Fibroblast of skin of right quadriceps (primary cell): ENCODE results near the gene SF3B2.

Experiments used
- DNase-seq: peaks from one replicate; pipeline ENCODE4 v3.0.0-alpha.2; 2013

Gene SF3B2

DNA sequence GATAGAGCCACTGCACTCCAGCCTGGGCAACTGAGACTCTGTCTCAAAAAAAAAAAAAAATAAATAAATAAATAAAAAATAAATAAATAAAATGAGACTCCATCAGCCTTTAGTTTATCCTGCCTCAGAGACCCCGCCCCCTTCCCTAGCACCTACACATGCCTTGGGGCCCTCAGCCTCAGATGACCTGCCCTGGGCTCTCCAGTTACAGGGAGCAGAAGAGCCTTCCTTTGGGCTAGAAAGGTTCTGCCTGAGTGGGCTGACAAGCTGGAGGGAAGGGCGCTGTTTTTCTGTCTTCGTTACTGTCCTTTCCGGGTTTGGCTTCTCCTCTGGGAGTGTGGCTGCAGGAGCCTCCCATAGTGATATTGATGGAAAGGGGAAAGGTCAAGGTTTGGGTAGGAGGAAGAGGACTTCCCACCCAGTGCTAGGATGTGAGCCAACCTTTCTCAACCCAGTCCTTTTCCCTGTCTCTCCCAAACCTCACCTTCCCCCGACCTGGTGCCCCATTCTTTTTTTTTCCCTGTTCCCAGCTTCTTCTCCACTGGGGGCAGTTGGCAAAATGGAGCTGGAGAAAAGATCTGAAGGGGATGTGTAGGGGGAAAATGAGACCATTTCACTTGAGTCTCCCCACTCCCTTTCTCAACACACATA lies 1.5 kb upstream of the SF3B2 start:
- DNase-seq = no peak

GRCh38 chr11:66051371-66051765 lies 796 bp upstream of the SF3B2 start:
- DNase-seq = no peak

- DNase-seq = no peak
Measured at GRCh38 chr11:66052664-66052982, 459 bp downstream of the SF3B2 start.

GRCh38 chr11:66055021-66055420 lies 2.9 kb downstream of the SF3B2 start:
- no peak for DNase-seq

DNA sequence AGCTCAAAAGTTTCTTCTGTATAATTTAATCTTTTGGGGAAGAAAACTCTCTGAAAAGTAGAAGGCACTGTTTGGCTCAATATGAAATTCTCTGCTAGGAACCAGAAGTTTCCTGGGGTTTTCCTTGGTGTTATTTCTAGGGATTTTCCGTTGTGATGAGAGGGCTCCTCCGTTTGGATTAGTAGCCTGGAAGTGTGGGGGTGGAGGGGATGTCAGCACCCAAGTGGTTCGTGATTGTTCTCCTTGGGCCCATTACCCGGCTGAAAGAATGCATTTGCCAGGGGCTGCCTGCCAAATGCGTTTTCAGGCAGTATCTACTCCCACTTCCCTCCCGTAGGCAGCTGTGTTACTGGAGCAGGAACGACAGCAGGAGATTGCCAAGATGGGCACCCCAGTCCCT lies 4.3 kb downstream of the SF3B2 start:
- DNase-seq = no peak

DNA sequence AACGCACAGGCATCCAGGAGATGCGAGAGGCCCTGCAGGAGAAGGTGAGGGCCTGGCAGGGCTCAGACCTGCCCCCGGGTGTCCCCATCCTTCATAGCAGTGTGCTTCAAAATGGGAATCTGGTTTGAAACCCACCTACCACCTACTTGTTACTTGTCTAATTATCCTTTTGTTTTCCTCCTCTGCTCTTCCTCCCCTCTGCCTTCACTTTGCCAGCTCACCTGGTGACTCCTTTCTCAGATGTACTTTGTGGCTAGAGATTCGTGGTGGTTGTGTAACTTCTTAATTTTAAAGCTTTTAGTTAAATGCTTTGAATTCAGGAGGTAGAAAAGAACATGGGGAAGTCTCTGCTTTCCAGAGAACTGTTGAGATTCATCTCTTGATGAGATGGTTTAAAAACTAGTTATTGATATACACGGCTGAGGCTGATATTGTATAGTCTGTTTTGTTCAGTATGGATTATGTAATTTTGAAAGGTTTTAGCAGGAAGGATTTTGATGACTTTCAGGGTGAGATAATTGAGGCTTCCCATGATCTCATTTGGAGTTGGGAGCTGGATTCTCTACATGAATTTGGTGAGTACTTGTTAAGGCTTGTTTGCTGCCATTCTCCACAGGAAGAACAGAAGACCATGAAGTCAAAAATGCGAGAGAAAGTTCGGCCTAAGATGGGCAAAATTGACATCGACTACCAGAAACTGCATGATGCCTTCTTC lies 8.0 kb downstream of the SF3B2 start:
- DNase-seq = no peak

GRCh38 chr11:66061268-66061667 lies 9.1 kb downstream of the SF3B2 start:
- no peak for DNase-seq

GRCh38 chr11:66062408-66062807 lies 10.2 kb downstream of the SF3B2 start:
- no peak for DNase-seq

- no peak for DNase-seq
Measured at GRCh38 chr11:66063900-66064299, 11.7 kb downstream of the SF3B2 start.

GRCh38 chr11:66064571-66064970 lies 12.4 kb downstream of the SF3B2 start:
- no peak for DNase-seq

DNA sequence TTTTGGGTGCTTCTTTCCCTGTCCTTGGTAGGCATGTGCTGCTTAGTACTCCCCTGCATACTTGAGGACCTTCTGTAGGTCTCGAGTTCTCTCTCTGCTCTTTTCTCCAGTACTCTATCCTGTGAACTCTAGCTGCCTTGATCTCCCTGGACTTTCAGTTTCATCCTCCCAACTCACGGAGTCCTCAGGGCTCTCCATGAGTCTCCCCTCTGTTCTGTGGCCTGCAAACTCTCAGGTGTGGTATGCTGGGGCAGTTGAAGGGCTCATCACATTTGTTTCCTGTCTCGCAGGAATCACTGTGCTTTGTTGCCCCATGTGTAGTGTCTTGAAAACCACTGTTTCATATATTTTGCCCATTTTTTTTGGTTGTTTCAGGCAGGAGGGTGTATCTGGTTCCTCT lies 14.6 kb downstream of the SF3B2 start:
- no peak for DNase-seq

- DNase-seq = no peak
Measured at GRCh38 chr11:66067640-66068039, 15.5 kb downstream of the SF3B2 start.

DNA sequence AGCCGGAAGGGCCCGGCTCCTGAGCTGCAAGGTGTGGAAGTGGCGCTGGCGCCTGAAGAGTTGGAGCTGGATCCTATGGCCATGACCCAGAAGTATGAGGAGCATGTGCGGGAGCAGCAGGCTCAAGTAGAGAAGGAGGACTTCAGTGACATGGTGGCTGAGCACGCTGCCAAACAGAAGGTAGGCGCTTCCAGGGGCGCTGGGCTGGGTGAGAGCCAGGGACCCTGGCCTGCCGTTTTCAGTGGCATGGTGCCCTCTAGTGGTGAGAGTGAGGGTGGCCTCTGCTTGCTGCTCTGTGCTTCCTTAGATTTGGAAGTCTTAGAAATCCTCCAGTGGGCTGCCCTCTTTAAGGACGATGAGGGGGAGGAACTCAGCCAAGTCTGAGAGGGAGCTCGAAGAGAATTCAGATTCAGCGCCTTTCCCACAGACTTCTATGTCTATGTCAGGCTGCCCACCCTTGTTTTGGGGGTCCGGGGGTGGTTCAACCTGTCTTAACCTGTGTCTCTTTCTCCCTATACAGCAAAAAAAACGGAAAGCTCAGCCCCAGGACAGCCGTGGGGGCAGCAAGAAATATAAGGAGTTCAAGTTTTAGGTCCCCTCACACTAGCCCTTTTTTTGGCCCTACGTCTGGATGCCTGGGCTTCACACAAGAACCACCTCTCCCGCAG lies 16.1 kb downstream of the SF3B2 start:
- peak; percentile 64 for DNase-seq

DNA sequence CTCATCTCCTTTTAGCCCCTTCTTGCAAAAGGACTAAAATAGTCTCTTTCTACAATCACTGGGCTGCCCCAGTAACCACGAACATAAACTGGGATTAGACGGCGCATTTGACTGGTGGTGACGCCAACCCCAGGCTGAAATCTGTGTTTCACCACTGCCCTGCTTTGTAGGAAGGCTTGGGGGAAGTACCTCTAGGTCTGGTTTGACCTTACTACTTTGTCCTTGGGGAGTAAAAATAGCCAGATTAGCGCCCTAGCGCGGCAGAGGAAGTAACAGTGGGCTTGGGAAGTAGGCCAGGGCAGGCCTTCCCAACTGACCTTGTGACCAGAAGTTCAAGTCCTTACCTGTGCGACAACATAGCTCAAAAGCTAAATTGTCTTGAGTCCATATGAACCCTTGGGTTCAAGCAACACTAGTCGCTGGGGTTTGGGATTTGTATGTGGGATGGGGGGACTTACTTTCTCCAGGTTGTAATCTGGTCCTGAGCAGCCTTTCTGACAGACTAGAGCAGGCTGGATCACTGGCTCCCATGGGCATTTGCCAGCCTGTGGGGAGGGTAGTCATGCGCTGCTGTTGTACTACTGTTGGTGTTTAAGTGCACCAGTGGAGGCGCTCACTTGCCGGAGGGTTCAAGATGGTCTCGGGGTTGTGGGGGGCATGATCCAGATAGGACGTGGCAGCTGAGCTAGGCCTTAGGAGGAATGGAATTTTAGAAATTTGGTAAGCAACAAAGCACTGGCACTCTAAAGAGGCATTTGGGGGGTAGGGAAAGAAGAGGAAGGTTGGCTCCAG lies 17.0 kb downstream of the SF3B2 start:
- peak; percentile 69 for DNase-seq

- peak; percentile 74 for DNase-seq
Measured at GRCh38 chr11:66069715-66070603, 17.8 kb downstream of the SF3B2 start, which contains the start of gene PACS1. PACS1 (plus strand) TSS chr11:66070272; CDS start chr11:66070487, 215 bp downstream.

GRCh38 chr11:66070604-66071380 lies 18.6 kb downstream of the SF3B2 start:
- no peak for DNase-seq

GRCh38 chr11:66071381-66071801 lies 19.2 kb downstream of the SF3B2 start:
- no peak for DNase-seq

DNA sequence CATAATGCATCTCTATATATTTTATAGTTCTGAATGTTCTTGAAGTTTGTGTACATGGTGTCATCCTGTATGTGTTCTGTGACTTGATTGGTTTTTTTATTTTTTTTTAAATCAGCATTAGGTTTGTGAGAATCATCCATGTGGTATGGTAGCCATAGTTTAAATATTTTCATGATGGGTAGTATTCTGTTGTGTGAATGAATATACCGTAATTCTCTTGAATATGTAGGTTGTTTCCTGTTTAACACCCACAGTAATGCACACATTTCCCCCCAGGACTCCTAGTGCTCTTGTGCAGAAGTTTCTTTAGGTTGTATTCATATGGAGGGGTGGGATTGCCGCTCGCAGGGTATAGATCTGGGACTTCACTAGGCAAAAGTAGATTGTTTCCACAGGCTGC lies 19.9 kb downstream of the SF3B2 start:
- DNase-seq = peak; percentile 70

- DNase-seq = no peak
Measured at GRCh38 chr11:66072518-66072917, 20.4 kb downstream of the SF3B2 start.

DNA sequence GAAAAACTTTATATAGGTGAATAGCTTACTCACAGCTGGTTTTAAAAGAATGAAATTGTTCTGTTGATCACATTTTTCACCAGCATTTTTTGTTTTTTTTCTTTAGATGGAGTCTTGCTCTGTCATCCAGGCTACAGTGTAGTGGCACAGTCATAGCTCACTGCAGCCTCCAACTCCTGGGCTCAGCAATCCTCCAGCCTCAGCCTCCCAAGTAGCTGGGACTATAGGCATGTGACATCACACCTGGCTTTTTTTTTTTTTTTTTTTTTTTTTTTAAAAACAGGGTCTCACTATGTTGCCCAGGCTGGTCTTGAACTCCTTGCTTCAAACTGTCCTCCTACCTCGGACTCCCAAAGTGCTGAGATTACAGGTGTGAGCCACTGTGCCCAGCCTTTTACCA lies 21.5 kb downstream of the SF3B2 start:
- DNase-seq = no peak

DNA sequence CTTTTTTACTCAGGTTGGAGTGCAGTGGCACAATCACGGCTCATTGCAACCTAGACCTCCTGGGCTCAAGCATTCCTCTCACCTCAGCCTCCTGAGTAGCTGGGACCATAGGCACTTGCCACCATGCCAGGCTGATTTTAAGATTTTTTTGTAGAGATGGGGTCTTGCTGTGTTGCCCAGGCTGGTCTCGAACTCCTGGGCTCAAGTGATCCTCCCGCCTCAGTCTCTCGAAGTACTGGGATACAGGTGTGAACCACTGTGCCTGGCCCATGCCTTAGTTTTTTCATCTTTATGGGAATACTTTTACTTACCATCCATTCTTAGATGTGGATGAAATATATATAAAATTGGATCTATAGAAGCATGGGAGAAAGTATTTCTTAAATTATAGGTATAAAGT lies 23.1 kb downstream of the SF3B2 start:
- no peak for DNase-seq

- DNase-seq = peak; percentile 29
Measured at GRCh38 chr11:66076561-66076960, 24.4 kb downstream of the SF3B2 start.
